HEK293T (cell line): Measurements from ENCODE around the gene KNSTRN.

Source experiments
- CTCF ChIA-PET: fragments of 350-600 bp; formaldehyde crosslinking; extraction: SDS; loops from one replicate; lab custom pipeline; 2021; ENCODE audit warnings: antibody characterized with exemption, inconsistent platforms; lab: Yijun Ruan, JAX
- POLR2A ChIA-PET: fragments of 350-600 bp; formaldehyde crosslinking; extraction: SDS; loops from one replicate; lab custom pipeline; 2020; ENCODE audit warnings: antibody characterized with exemption, inconsistent platforms; lab: Yijun Ruan, JAX
- DNase-seq: peaks from one replicate; pipeline ENCODE4 v3.0.0; 2012; ENCODE audit warnings: mixed read lengths; ENCODE audit errors: extremely low spot score
- ARNT ChIP-seq: fragments of 450-650 bp; IDR thresholded peaks from 2 replicates; pipeline ENCODE4 v1.6.1; 2017; ENCODE audit warnings: mild to moderate bottlenecking
- BHLHE40 ChIP-seq: fragments of 450-650 bp; IDR thresholded peaks from 2 replicates; pipeline ENCODE4 v1.6.1; 2016; ENCODE audit warnings: mild to moderate bottlenecking, moderate library complexity, borderline replicate concordance
- CTBP1 ChIP-seq: fragments of 450-650 bp; IDR thresholded peaks from 2 replicates; pipeline ENCODE4 v1.6.1; 2016; ENCODE audit warnings: borderline replicate concordance
- ELF4 ChIP-seq: fragments of 450-650 bp; IDR thresholded peaks from 2 replicates; pipeline ENCODE4 v1.6.1; 2017; ENCODE audit warnings: antibody characterized with exemption
- FOXA1 ChIP-seq: fragments of 450-650 bp; IDR thresholded peaks from 2 replicates; pipeline ENCODE4 v1.6.1; 2016; ENCODE audit warnings: mild to moderate bottlenecking
- FOXK2 ChIP-seq: fragments of 450-650 bp; IDR thresholded peaks from 2 replicates; pipeline ENCODE4 v1.6.1; 2016; ENCODE audit warnings: mild to moderate bottlenecking
- FOXM1 ChIP-seq: fragments of 450-650 bp; IDR thresholded peaks from 2 replicates; pipeline ENCODE4 v1.6.1; 2017; ENCODE audit warnings: mild to moderate bottlenecking, borderline replicate concordance
- HDGF ChIP-seq: fragments of 450-650 bp; IDR thresholded peaks from 2 replicates; pipeline ENCODE4 v1.6.1; 2017; ENCODE audit warnings: antibody characterized with exemption, borderline replicate concordance
- L3MBTL2 ChIP-seq: fragments of 450-650 bp; conservative IDR thresholded peaks from 2 replicates; pipeline ENCODE4 v1.6.1; 2016; ENCODE audit warnings: mild to moderate bottlenecking
- LEF1 ChIP-seq: fragments of 450-650 bp; IDR thresholded peaks from 2 replicates; pipeline ENCODE4 v1.6.1; 2017; ENCODE audit warnings: mild to moderate bottlenecking, borderline replicate concordance
- NFRKB ChIP-seq: fragments of 450-650 bp; IDR thresholded peaks from 2 replicates; pipeline ENCODE4 v1.6.1; 2016; ENCODE audit warnings: mild to moderate bottlenecking, moderate library complexity
- PKNOX1 ChIP-seq: fragments of 450-650 bp; IDR thresholded peaks from 2 replicates; pipeline ENCODE4 v1.6.1; 2016
- SP1 ChIP-seq: fragments of 450-650 bp; IDR thresholded peaks from 2 replicates; pipeline ENCODE4 v1.6.1; 2017
- SUZ12 ChIP-seq: fragments of 450-650 bp; IDR thresholded peaks from 2 replicates; pipeline ENCODE4 v1.6.1; 2016; ENCODE audit warnings: mild to moderate bottlenecking
- TARDBP ChIP-seq: fragments of 450-650 bp; IDR thresholded peaks from 2 replicates; pipeline ENCODE4 v1.6.1; 2016
- ZNF384 ChIP-seq: fragments of 450-650 bp; IDR thresholded peaks from 2 replicates; pipeline ENCODE4 v1.6.1; 2016

KNSTRN gene

GRCh38 chr15:40425681-40426080, 43.2 kb downstream of the KNSTRN start:
- POLR2A ChIA-PET: interaction anchor here (1.4 kb wide), 1 partner anchor 19 kb away, joined by 5 read pairs; the partner anchor contains the start of gene IVD
- no peak for DNase-seq
- CTCF ChIA-PET: no interaction called here
- no peak for TF ChIP-seq ARNT
- TF ChIP-seq FOXM1: no peak
- TF ChIP-seq FOXA1: no peak
- no peak for TF ChIP-seq PKNOX1
- no peak for TF ChIP-seq SUZ12
- TF ChIP-seq CTBP1: no peak
- no peak for TF ChIP-seq FOXK2
- TF ChIP-seq ZNF384: no peak
- TF ChIP-seq BHLHE40: no peak
- no peak for TF ChIP-seq SP1
- no peak for TF ChIP-seq HDGF
- TF ChIP-seq TARDBP: no peak
- TF ChIP-seq L3MBTL2: no peak
- TF ChIP-seq ELF4: no peak
- TF ChIP-seq LEF1: no peak
- no peak for TF ChIP-seq NFRKB

- POLR2A ChIA-PET: no interaction called here
- CTCF ChIA-PET: no interaction called here
- TF ChIP-seq FOXA1: no peak
- TF ChIP-seq SP1: no peak
- DNase-seq: no peak
These were observed 44.7 kb downstream of the KNSTRN start for GRCh38 chr15:40427188-40427587.

GRCh38 chr15:40428185-40428584, 45.7 kb downstream of the KNSTRN start:
- ChIA-PET POLR2A (no interaction called here), CTCF (no interaction called here)
- DNase-seq: no peak
- TF ChIP-seq PKNOX1 (no peak), ELF4 (no peak), L3MBTL2 (no peak), NFRKB (no peak), ARNT (no peak), FOXM1 (no peak), ZNF384 (no peak), SP1 (no peak), SUZ12 (no peak), BHLHE40 (no peak), FOXA1 (no peak), LEF1 (no peak), TARDBP (no peak), CTBP1 (no peak)

GRCh38 chr15:40429068-40429710, 46.7 kb downstream of the KNSTRN start:
- no peak for TF ChIP-seq ZNF384
- TF ChIP-seq BHLHE40: no peak
- no peak for TF ChIP-seq L3MBTL2
- TF ChIP-seq FOXK2: no peak
- TF ChIP-seq LEF1: no peak
- TF ChIP-seq FOXA1: no peak
- TF ChIP-seq TARDBP: no peak
- no peak for TF ChIP-seq NFRKB
- TF ChIP-seq CTBP1: no peak
- TF ChIP-seq ARNT: no peak
- no peak for TF ChIP-seq SP1
- no peak for TF ChIP-seq PKNOX1
- TF ChIP-seq FOXM1: no peak
- no peak for TF ChIP-seq SUZ12
- no peak for TF ChIP-seq HDGF
- TF ChIP-seq ELF4: no peak
- CTCF ChIA-PET: no interaction called here
- DNase-seq: no peak
- POLR2A ChIA-PET: interaction anchor here (2.0 kb wide), 1 partner anchor 10 kb away, joined by 5 read pairs; no protein-coding TSS in a partner anchor

GRCh38 chr15:40430271-40430805, 47.8 kb downstream of the KNSTRN start:
- CTCF ChIA-PET: interaction anchor here (1.2 kb wide), 1 partner anchor 9 kb away, joined by 4 read pairs; no protein-coding TSS in a partner anchor
- POLR2A ChIA-PET: interaction anchor here (0.9 to 2.0 kb wide), 2 partner anchors 9 to 24 kb away, joined by 3 to 5 read pairs; partner anchors contain the start of gene IVD
- peak; percentile 57 for DNase-seq

More at GRCh38 chr15:40430271-40430805, 47.8 kb downstream of the KNSTRN start:
- TF ChIP-seq ARNT: no peak
- TF ChIP-seq PKNOX1: peak; percentile 96
- TF ChIP-seq FOXM1: no peak
